Dedifferentiated amniotic fluid mesenchymal stem cell (primary cell): Measurements from ENCODE around the gene MAD1L1.

Experiments used
- DNase-seq: peaks from one replicate; pipeline ENCODE4 v3.0.0-alpha.2; 2016; ENCODE audit errors: extremely low spot score

MAD1L1 gene

GRCh38 chr7:1798191-1798590 is 434.6 kb downstream of the MAD1L1 start:
- DNase-seq, result no peak

GRCh38 chr7:1794888-1795542 is 437.7 kb downstream of the MAD1L1 start:
- no peak for DNase-seq

- no peak for DNase-seq
Observed at GRCh38 chr7:1787681-1788235, 445.0 kb downstream of the MAD1L1 start.

GRCh38 chr7:1787241-1787640 is 445.5 kb downstream of the MAD1L1 start:
- DNase-seq, result no peak

DNA sequence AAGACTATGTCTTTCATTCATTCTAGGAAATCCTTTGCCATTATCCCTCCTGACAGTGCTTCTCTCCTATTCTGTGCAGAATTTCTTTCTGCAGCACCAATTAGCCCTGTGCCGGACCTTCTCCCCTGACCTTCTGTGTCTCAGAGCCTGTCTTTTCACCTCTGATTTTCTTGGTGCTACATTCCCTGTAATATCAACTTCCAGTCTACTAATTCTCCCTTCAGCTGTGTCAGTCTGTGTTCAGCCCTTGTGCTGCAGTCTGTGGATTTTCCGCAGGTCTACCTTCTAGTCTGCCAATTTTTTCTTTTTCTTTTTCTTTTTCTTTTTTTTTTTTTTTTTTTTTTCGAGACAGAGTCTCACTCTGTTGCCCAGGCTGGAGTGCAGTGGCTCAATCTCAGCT is 446.9 kb downstream of the MAD1L1 start:
- DNase-seq, result no peak

DNA sequence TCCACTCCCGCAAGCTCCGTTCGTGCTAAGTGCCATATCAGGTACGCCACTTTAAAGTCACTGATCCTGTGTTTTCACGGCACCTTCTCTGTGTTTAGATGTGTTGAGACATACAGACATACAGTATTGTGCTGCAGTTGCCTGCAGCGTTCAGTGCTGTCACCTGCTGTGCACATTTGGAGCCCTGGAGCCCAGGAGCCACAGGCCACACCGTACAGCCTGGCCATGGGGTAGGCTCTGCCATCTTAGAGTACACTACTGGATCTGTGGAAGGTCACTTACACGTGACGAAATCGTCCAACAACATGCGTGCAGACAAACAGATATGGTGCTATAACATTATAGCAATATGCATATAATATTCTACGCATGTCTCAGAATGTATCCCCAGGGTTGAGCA is 451.4 kb downstream of the MAD1L1 start:
- DNase-seq, result no peak

- DNase-seq, result no peak
Observed at GRCh38 chr7:1779445-1779844, 453.3 kb downstream of the MAD1L1 start.

DNA sequence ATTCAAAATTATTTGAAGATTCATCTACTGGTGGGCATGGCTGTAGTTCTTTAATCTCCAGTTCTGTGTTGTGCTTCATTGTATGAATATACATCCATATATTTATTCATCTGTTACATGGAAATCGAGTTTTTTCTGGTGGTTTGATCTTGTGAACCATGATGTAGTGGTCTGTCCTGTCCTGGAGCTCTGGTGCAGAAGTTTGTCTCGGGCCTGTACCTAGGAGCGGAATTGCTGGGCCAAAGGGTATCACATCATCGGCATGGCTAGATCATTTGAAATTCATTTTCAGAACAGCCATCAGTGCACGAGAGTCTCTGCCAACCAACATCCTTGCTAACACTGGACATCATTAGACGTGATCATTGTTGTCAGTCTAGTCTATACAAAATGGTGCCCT is 455.6 kb downstream of the MAD1L1 start:
- DNase-seq, result no peak

DNA sequence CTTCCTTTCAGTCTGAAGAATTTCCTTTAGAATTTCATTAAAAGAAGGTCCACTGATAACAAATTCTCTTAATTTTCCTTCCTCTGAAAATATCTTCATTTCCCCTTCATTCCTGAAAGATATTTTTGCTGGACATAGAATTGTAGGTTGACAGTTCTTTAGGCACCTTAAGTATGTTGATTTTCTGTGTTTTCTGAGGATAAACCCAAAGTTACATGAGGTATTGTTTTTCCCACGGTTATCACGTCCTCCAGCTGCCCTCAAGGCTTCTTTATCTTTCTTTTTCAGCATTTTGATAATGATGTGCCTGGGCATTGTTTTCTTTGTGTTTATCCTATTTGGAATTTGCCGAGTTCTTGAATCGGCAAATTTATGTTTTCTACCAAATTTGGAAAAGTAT is 457.4 kb downstream of the MAD1L1 start:
- DNase-seq, result no peak

DNA sequence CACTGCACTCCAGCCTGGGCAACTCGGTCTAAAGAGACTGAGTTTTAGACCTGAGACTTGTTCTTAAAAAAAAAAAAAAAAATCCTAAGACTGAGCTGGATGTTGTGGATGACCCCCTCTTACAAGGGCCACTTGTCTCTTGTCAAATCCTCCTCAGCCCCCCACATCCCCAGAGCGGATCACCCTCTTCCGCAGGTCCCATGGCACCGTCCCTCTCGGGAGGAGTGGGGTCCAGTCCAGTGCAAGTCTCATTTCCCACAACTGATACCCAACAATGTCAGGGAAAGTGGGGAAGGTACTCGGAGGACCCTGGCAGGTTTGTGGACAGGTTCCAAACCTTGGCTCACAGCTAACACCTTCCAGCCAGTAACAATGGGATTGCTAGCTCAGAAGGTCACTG is 462.4 kb downstream of the MAD1L1 start:
- no peak for DNase-seq

- DNase-seq, result no peak
Observed at GRCh38 chr7:1769286-1770200, 463.2 kb downstream of the MAD1L1 start.

GRCh38 chr7:1768832-1769231 is 463.9 kb downstream of the MAD1L1 start:
- DNase-seq, result no peak

DNA sequence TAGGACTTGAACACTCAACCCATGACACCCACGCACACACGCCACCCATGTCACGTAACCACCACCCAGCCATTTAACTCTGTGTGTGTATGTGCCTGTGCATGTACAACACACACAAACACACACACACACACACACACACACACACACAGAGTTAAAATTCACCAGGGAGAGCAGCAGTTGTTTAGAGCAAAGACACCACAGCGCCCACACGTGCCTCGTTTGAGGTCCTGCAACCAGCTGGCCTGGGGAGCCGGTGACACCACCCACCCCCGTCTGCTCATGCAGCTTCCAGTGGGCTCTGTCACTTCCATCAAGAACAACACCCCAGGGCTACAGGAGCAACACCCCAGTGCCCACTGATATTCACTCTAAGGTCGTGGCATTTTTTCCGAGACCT is 465.2 kb downstream of the MAD1L1 start:
- no peak for DNase-seq
